ENCODE results near the gene DHRS2. TPM values are rescaled to one million over a fixed set of nuclear protein-coding genes. Genes with fewer than 3 reads are reported as not detected.
A peak's percentile ranks its signal among the peaks of the same experiment; 100 is the strongest.

DHRS2 gene
- total and polyA plus RNA-seq, 2 of the 13 experiments (the other 11 are each of a cell fraction or from before 2014, with no cell fraction given): 1,621 to 3,021 TPM

DNA sequence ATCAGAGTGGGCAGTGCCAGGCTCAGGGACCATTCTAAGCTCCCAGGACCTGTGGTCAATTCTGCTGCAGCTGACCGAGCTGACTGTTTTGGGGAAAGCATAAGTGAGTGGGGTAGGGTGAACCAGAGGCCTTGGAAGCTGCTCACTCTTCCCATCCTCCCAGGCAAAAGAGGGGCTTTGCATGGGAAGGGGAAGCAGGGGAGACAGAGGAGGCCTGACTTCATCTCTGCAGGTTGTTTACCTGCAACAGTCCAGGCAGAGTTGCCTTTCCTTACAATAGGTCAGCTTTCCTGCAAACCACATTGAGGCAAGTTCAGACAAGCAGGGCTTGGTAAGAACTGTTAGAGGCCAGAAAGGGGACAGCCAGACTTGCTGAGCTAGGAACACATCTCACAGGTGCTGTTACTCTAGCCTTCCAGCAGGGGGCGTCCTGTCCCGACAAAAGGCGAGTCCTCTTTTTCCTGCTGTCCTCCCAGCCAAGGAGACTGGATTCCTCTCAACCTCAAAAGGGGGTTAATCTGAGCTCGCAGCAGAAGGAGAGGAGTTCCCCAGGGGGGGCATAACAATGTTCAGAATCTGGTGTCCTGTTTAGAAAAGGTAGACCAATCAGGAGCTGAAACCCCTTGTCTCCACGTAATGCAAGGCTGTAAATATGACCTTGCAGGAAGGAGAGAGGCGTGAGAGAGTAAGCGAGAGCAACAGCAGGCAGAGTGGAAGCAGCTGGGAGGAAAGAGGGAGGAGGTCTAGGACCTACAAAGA is 4.3 kb upstream of the DHRS2 start (continued):
- TF ChIP-seq RCOR2 (CRISPR knock-in tag; IDR thresholded peaks at IDR 0.05) (peak; percentile 79), NFIB (CRISPR knock-in tag; IDR thresholded peaks at IDR 0.05; ENCODE audit: borderline replicate concordance) (no peak), RXRB (CRISPR knock-in tag; IDR thresholded peaks at IDR 0.05; ENCODE audit: borderline replicate concordance) (peak; percentile 80), ZMYM4 (CRISPR knock-in tag; IDR thresholded peaks at IDR 0.05) (peak; percentile 92), MIER2 (CRISPR knock-in tag; IDR thresholded peaks at IDR 0.05) (peak; percentile 69; the same call in 1 of the 2 replicates), TBL1XR1 (IDR thresholded peaks at IDR 0.05; ENCODE audit: borderline replicate concordance, low read length, partially characterized antibody) (peak; percentile 21), ZNF607 (CRISPR knock-in tag; IDR thresholded peaks at IDR 0.05; ENCODE audit: borderline replicate concordance) (no peak), TEAD3 (CRISPR knock-in tag; optimal IDR thresholded peaks at IDR 0.05; ENCODE audit: borderline replicate concordance) (peak; percentile 71), MBD4 (IDR thresholded peaks at IDR 0.05; ENCODE audit: borderline replicate concordance, low read length) (no peak), SAP130 (CRISPR knock-in tag; IDR thresholded peaks at IDR 0.05; ENCODE audit: low read depth) (peak; percentile 88), ZNF343 (CRISPR knock-in tag; IDR thresholded peaks at IDR 0.05) (no peak; the same call in 1 of the 2 replicates), SOX5 (CRISPR knock-in tag; IDR thresholded peaks at IDR 0.05; ENCODE audit: borderline replicate concordance) (peak; percentile 71), TEAD2 (CRISPR knock-in tag; IDR thresholded peaks at IDR 0.05) (no peak), FOXA3 (CRISPR knock-in tag; IDR thresholded peaks at IDR 0.05) (peak; percentile 85), HOXD1 (CRISPR knock-in tag; IDR thresholded peaks at IDR 0.05) (no peak), PHF8 (CRISPR knock-in tag; IDR thresholded peaks at IDR 0.05) (peak; percentile 65), NCOA5 (CRISPR knock-in tag; IDR thresholded peaks at IDR 0.05) (no peak), SALL2 (CRISPR knock-in tag; IDR thresholded peaks at IDR 0.05) (no peak), MAFF (IDR thresholded peaks at IDR 0.05; ENCODE audit: low read depth, low read length) (peak; percentile 83), EP300 (IDR thresholded peaks at IDR 0.05; ENCODE audit: low read depth in 2 of 2, low read length in 2 of 2) (peak; percentile 9 to 39; a peak in 1 of 4 replicates), EP300 (CRISPR knock-in tag; IDR thresholded peaks at IDR 0.05; ENCODE audit: borderline replicate concordance) (no peak; the same call in none of the 2 replicates), ZKSCAN5 (CRISPR knock-in tag; IDR thresholded peaks at IDR 0.05) (peak; percentile 57; the same call in 1 of the 2 replicates), MTA3 (CRISPR knock-in tag; IDR thresholded peaks at IDR 0.05) (no peak), MAFK (conservative IDR thresholded peaks at IDR 0.05 in 1 of 2, IDR thresholded peaks at IDR 0.05 in 1 of 2; ENCODE audit: low read length in 2 of 2) (peak; percentile 76 to 77)
- TF ChIP-seq, protein P1, sequence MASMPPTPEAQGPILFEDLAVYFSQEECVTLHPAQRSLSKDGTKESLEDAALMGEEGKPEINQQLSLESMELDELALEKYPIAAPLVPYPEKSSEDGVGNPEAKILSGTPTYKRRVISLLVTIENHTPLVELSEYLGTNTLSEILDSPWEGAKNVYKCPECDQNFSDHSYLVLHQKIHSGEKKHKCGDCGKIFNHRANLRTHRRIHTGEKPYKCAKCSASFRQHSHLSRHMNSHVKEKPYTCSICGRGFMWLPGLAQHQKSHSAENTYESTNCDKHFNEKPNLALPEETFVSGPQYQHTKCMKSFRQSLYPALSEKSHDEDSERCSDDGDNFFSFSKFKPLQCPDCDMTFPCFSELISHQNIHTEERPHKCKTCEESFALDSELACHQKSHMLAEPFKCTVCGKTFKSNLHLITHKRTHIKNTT (CRISPR knock-in tag; IDR thresholded peaks at IDR 0.05): no peak
- TF ChIP-seq, protein P2, sequence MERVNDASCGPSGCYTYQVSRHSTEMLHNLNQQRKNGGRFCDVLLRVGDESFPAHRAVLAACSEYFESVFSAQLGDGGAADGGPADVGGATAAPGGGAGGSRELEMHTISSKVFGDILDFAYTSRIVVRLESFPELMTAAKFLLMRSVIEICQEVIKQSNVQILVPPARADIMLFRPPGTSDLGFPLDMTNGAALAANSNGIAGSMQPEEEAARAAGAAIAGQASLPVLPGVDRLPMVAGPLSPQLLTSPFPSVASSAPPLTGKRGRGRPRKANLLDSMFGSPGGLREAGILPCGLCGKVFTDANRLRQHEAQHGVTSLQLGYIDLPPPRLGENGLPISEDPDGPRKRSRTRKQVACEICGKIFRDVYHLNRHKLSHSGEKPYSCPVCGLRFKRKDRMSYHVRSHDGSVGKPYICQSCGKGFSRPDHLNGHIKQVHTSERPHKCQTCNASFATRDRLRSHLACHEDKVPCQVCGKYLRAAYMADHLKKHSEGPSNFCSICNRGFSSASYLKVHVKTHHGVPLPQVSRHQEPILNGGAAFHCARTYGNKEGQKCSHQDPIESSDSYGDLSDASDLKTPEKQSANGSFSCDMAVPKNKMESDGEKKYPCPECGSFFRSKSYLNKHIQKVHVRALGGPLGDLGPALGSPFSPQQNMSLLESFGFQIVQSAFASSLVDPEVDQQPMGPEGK (CRISPR knock-in tag; IDR thresholded peaks at IDR 0.05): peak; percentile 72
- TF ChIP-seq, protein P3, sequence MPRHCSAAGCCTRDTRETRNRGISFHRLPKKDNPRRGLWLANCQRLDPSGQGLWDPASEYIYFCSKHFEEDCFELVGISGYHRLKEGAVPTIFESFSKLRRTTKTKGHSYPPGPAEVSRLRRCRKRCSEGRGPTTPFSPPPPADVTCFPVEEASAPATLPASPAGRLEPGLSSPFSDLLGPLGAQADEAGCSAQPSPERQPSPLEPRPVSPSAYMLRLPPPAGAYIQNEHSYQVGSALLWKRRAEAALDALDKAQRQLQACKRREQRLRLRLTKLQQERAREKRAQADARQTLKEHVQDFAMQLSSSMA (CRISPR knock-in tag; IDR thresholded peaks at IDR 0.05): peak; percentile 61; the same call in 1 of the 2 replicates
- TF ChIP-seq, protein P4, sequence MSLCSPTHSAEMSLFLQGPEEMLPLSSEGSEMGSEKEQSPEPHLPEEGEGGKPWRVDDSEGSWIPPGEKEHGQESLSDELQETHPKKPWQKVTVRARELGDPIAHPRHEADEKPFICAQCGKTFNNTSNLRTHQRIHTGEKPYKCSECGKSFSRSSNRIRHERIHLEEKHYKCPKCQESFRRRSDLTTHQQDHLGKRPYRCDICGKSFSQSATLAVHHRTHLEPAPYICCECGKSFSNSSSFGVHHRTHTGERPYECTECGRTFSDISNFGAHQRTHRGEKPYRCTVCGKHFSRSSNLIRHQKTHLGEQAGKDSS (CRISPR knock-in tag; IDR thresholded peaks at IDR 0.05; ENCODE audit: borderline replicate concordance, low read depth): peak; percentile 96; the same call in 1 of the 2 replicates

Data from HepG2 (cell line).